HepG2 (cell line): ENCODE data around the gene SLC16A3. TPM values are rescaled to one million over a fixed set of nuclear protein-coding genes. Genes with fewer than 3 reads are reported as not detected.

Experiments used
- CBX2 ChIP-seq, 2 experiments: fragments of 200-600 bp in 1 of 2; sonication (generic); formaldehyde crosslinking in 1 of 2; IDR thresholded peaks; 2 replicates each; pipeline versions ENCODE4 v1.7.0 to v1.8.1; 2018 to 2022; ENCODE audit warnings: low read depth in 2 of 2, low read length in 1 of 2, mild to moderate bottlenecking in 1 of 2, missing genetic modification reagents in 1 of 2
- ELF3 ChIP-seq: IDR thresholded peaks from 2 replicates; pipeline ENCODE4 v1.6.1; 2016; ENCODE audit warnings: missing genetic modification reagents, missing compliant biosample characterization
- GPBP1L1 ChIP-seq: sonication (generic); formaldehyde crosslinking; IDR thresholded peaks from 2 replicates; pipeline ENCODE4 v1.5.0; 2020; ENCODE audit warnings: mild to moderate bottlenecking, missing genetic modification reagents
- IKZF5 ChIP-seq: IDR thresholded peaks from 2 replicates; pipeline ENCODE4 v1.6.1; 2018; ENCODE audit warnings: missing genetic modification reagents, mild to moderate bottlenecking, missing compliant biosample characterization
- KDM5A ChIP-seq: fragments of 200-600 bp; sonication (generic); IDR thresholded peaks from 2 replicates; pipeline ENCODE4 v1.7.0; 2018; ENCODE audit warnings: antibody characterized with exemption, mild to moderate bottlenecking, low read length, borderline replicate concordance
- KLF12 ChIP-seq: sonication (generic); formaldehyde crosslinking; IDR thresholded peaks from 2 replicates; pipeline ENCODE4 v1.4.0; 2020; ENCODE audit warnings: missing genetic modification reagents, borderline replicate concordance
- MED8 ChIP-seq: sonication (generic); formaldehyde crosslinking; IDR thresholded peaks from 2 replicates; pipeline ENCODE4 v1.8.1; 2023; ENCODE audit warnings: mild to moderate bottlenecking, missing genetic modification reagents; ENCODE audit not compliant: insufficient replicate concordance
- NFYC ChIP-seq: IDR thresholded peaks from 2 replicates; pipeline ENCODE4 v1.6.1; 2016; ENCODE audit warnings: missing genetic modification reagents, missing compliant biosample characterization
- PHF21A ChIP-seq: sonication (generic); formaldehyde crosslinking; IDR thresholded peaks from 2 replicates; pipeline ENCODE4 v1.5.0; 2020; ENCODE audit warnings: mild to moderate bottlenecking, missing genetic modification reagents
- RBFOX2 ChIP-seq: fragments of 200-400 bp; formaldehyde crosslinking; IDR thresholded peaks from 2 replicates; pipeline ENCODE4 v1.6.1; 2017; ENCODE audit warnings: low read depth, mild to moderate bottlenecking, low read length
- SALL2 ChIP-seq: sonication (generic); formaldehyde crosslinking; IDR thresholded peaks from 2 replicates; pipeline ENCODE4 v1.8.1; 2023; ENCODE audit warnings: mild to moderate bottlenecking, missing genetic modification reagents, inconsistent platforms
- SKIL ChIP-seq: sonication (generic); formaldehyde crosslinking; IDR thresholded peaks from 2 replicates; pipeline ENCODE4 v1.8.0; 2022; ENCODE audit warnings: missing genetic modification reagents, mild to moderate bottlenecking, moderate library complexity, borderline replicate concordance
- TEF ChIP-seq: sonication (generic); formaldehyde crosslinking; IDR thresholded peaks from 2 replicates; pipeline ENCODE4 v1.5.0; 2020; ENCODE audit warnings: missing genetic modification reagents
- TOE1 ChIP-seq: sonication (generic); formaldehyde crosslinking; IDR thresholded peaks from 2 replicates; pipeline ENCODE4 v1.4.0; 2020; ENCODE audit warnings: mild to moderate bottlenecking, missing genetic modification reagents
- U2AF1 ChIP-seq: fragments of 200-400 bp; formaldehyde crosslinking; optimal IDR thresholded peaks from 2 replicates; pipeline ENCODE3; 2017; ENCODE audit warnings: mild to moderate bottlenecking, low read depth, low read length
- ZNF275 ChIP-seq: sonication (generic); formaldehyde crosslinking; IDR thresholded peaks from 2 replicates; pipeline ENCODE4 v1.8.0; 2022; ENCODE audit warnings: missing genetic modification reagents, mild to moderate bottlenecking, inconsistent platforms, borderline replicate concordance
- ZNF326 ChIP-seq: sonication (generic); formaldehyde crosslinking; IDR thresholded peaks from 2 replicates; pipeline ENCODE4 v1.4.0; 2020; ENCODE audit warnings: missing genetic modification reagents, borderline replicate concordance
- ZNF572 ChIP-seq: sonication (generic); formaldehyde crosslinking; IDR thresholded peaks from 2 replicates; pipeline ENCODE4 v1.5.1; 2020; ENCODE audit warnings: mild to moderate bottlenecking, missing genetic modification reagents
- ZNF792 ChIP-seq: IDR thresholded peaks from 2 replicates; pipeline ENCODE4 v1.6.1; 2016
- ZNF800 ChIP-seq: sonication (generic); formaldehyde crosslinking; IDR thresholded peaks from 2 replicates; pipeline ENCODE4 v1.4.0; 2020; ENCODE audit warnings: missing genetic modification reagents
- polyA plus RNA-seq, 8 experiments: library from polyadenylated mRNA; depleted of rRNA in 3 of 8; stranded (reverse) in 7 of 8; unstranded in 1 of 8; fragments of >200 nt; fragmentation: Illumina TruSeq in 4 of 8; extraction: Trizol in 4 of 8; gene quantifications; 2 replicates each; pipeline versions ENCODE4 v1.2.1 to v1.2.3, GENCODE V29; 2011 to 2016; ENCODE audit warnings: low read depth in 4 of 8, missing spikeins in 1 of 8, mixed read lengths in 1 of 8; ENCODE audit not compliant: insufficient read depth in 1 of 8
- total RNA-seq, 5 experiments: library from RNA; depleted of rRNA; stranded (reverse); fragments of >200 nt; fragmentation: Illumina TruSeq; extraction: Trizol; gene quantifications; 2 replicates each; pipeline ENCODE4 v1.2.3, GENCODE V29; 2016; ENCODE audit warnings: low read depth in 1 of 5

SLC16A3 gene
- total and polyA plus RNA-seq, 2 of the 13 experiments (the other 11 are each of a cell fraction or from before 2014, with no cell fraction given): 242 to 349 TPM

GRCh38 chr17:82242977-82243647 lies 14.3 kb downstream of the SLC16A3 start (continued):
- TF ChIP-seq GPBP1L1 (CRISPR knock-in tag): no peak
- TF ChIP-seq SALL2: no peak
- TF ChIP-seq PHF21A (CRISPR knock-in tag): 0 out of 2 replicates have a peak, but pooled peaks have one; percentile 53
- no peak; the same call in 1 of the 2 replicates for TF ChIP-seq IKZF5 (CRISPR knock-in tag)
- no peak for TF ChIP-seq NFYC
- no peak for TF ChIP-seq CBX2 (IDR thresholded peaks at IDR 0.05; ENCODE audit: low read depth, low read length)
- TF ChIP-seq CBX2 (CRISPR knock-in tag; IDR thresholded peaks at IDR 0.05; ENCODE audit: low read depth): no peak
- 0 out of 2 replicates have a peak, but pooled peaks have one; percentile 49 for TF ChIP-seq ZNF800 (CRISPR knock-in tag)
- TF ChIP-seq ZNF792 (CRISPR knock-in tag): no peak
- TF ChIP-seq ZNF326 (CRISPR knock-in tag): peak; percentile 90; the same call in 1 of the 2 replicates
- peak; percentile 56; the same call in 1 of the 2 replicates for TF ChIP-seq RBFOX2
- TF ChIP-seq ELF3: no peak
- TF ChIP-seq ZNF572: no peak
- peak; percentile 66 for TF ChIP-seq MED8 (CRISPR knock-in tag)
- no peak for TF ChIP-seq U2AF1
- TF ChIP-seq KLF12 (CRISPR knock-in tag): no peak
- peak; percentile 54; the same call in 1 of the 2 replicates for TF ChIP-seq ZNF275
- TF ChIP-seq SKIL (CRISPR knock-in tag): no peak
- TF ChIP-seq TOE1 (CRISPR knock-in tag): no peak
- no peak for TF ChIP-seq KDM5A
- TF ChIP-seq TEF (CRISPR knock-in tag): 0 out of 2 replicates have a peak, but pooled peaks have one; percentile 38
